ENCODE results near the gene IGF1. TPM values are rescaled to one million over a fixed set of nuclear protein-coding genes. Genes with fewer than 3 reads are reported as not detected.

The IGF1 gene
- polyA plus RNA-seq, 1 of the 3 experiments (the other 2 are of a cell fraction) = 0.07 TPM

GRCh38 chr12:102407776-102408486, 72.4 kb downstream of the IGF1 start:
- no peaks in the 10 kb centered on the region for H3K36me3 ChIP-seq (replicated peaks in 1 of 2; ENCODE audit: control insufficient read depth in 1 of 2, insufficient read depth in 2 of 2, low read length in 1 of 2)
- WGBS (ENCODE audit: low lambda C conversion rate) = 51% methylated on average over 3 of the region's 3 CpGs
- no peaks in the 10 kb centered on the region for H3F3A ChIP-seq (replicated peaks; ENCODE audit: insufficient read depth)
- no peaks in the 10 kb centered on the region for H3K27me3 ChIP-seq (ENCODE audit: insufficient read depth)
- no peak overlapping the region for H3K9ac ChIP-seq
- H3K27ac ChIP-seq (ENCODE audit: low read depth in 2 of 2, low read length in 1 of 2) = no peak overlapping the region
- TF ChIP-seq POLR2AphosphoS5 (IDR thresholded peaks at IDR 0.05; ENCODE audit: low read depth, low read length) (no peak), GABPA (IDR thresholded peaks at IDR 0.05; ENCODE audit: low read depth) (no peak), SIN3A (IDR thresholded peaks at IDR 0.05; ENCODE audit: borderline replicate concordance, low read depth, low read length) (no peak), ELF1 (IDR thresholded peaks at IDR 0.05) (no peak), EP300 (IDR thresholded peaks at IDR 0.05; ENCODE audit: borderline replicate concordance in 1 of 2, low read depth in 1 of 2, low read length in 1 of 2) (no peak), JUND (IDR thresholded peaks at IDR 0.05) (no peak), CHD2 (IDR thresholded peaks at IDR 0.05; ENCODE audit: low read length, partially characterized antibody) (no peak), USF1 (IDR thresholded peaks at IDR 0.05; ENCODE audit: borderline replicate concordance, low read depth) (no peak), REST (IDR thresholded peaks at IDR 0.05; ENCODE audit: low read depth, low read length) (no peak), SMC3 (IDR thresholded peaks at IDR 0.05; ENCODE audit: low read depth, low read length) (no peak), RFX5 (IDR thresholded peaks at IDR 0.05; ENCODE audit: low read length) (no peak), FOXJ3 (CRISPR knock-in tag; IDR thresholded peaks at IDR 0.05) (no peak), MXI1 (IDR thresholded peaks at IDR 0.05; ENCODE audit: low read depth, low read length) (no peak), FOXM1 (IDR thresholded peaks at IDR 0.05; ENCODE audit: low read depth) (no peak), TCF12 (IDR thresholded peaks at IDR 0.05) (no peak), TEAD4 (IDR thresholded peaks at IDR 0.05; ENCODE audit: borderline replicate concordance, insufficient read depth) (no peak)
- TF ChIP-seq, protein P1, sequence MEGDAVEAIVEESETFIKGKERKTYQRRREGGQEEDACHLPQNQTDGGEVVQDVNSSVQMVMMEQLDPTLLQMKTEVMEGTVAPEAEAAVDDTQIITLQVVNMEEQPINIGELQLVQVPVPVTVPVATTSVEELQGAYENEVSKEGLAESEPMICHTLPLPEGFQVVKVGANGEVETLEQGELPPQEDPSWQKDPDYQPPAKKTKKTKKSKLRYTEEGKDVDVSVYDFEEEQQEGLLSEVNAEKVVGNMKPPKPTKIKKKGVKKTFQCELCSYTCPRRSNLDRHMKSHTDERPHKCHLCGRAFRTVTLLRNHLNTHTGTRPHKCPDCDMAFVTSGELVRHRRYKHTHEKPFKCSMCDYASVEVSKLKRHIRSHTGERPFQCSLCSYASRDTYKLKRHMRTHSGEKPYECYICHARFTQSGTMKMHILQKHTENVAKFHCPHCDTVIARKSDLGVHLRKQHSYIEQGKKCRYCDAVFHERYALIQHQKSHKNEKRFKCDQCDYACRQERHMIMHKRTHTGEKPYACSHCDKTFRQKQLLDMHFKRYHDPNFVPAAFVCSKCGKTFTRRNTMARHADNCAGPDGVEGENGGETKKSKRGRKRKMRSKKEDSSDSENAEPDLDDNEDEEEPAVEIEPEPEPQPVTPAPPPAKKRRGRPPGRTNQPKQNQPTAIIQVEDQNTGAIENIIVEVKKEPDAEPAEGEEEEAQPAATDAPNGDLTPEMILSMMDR (IDR thresholded peaks at IDR 0.05) = no peak
- TF ChIP-seq, protein P2, sequence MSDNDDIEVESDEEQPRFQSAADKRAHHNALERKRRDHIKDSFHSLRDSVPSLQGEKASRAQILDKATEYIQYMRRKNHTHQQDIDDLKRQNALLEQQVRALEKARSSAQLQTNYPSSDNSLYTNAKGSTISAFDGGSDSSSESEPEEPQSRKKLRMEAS (IDR thresholded peaks at IDR 0.05; ENCODE audit: low read depth) = no peak
- no peaks in the 10 kb centered on the region for H3K79me2 ChIP-seq (ENCODE audit: insufficient read depth)
- H3K4me2 ChIP-seq = no peak overlapping the region
- H3K4me3 ChIP-seq (ENCODE audit: low read depth in 2 of 2, low read length in 1 of 2) = no peak overlapping the region
- peaks cover 5 to 7% of the 10 kb centered on the region in 2 experiments; a peak in 2 of 4 replicates for H3K4me1 ChIP-seq (ENCODE audit: control insufficient read depth in 1 of 2, insufficient read depth in 2 of 2, low read depth in 1 of 2, low read length in 1 of 2)
- H3K9me3 ChIP-seq = no peaks in the 10 kb centered on the region
- no peak for DNase-seq
- H4K20me1 ChIP-seq (ENCODE audit: insufficient read depth) = no peaks in the 10 kb centered on the region
- POLR2A ChIA-PET = no interaction called here
- no peak overlapping the region for H2AFZ ChIP-seq (ENCODE audit: low read depth)
- CTCF ChIA-PET = no interaction called here
- H3K9me2 ChIP-seq = no peaks in the 10 kb centered on the region

Data from SK-N-SH (cell line).